Type B pancreatic cell (in vitro differentiated cells): ENCODE measurements around the gene RCC1. TPM values are rescaled to one million over a fixed set of nuclear protein-coding genes. Genes with fewer than 3 reads are reported as not detected.
"Not testable (repeated sequence)": the region's sequence is repeated elsewhere in the genome, so short reads cannot be mapped to it uniquely, and the experiment has no call there.

Experiments
- DNase-seq: peaks from one replicate; pipeline ENCODE4 v3.0.0; 2021; ENCODE audit warnings: mixed read lengths; ENCODE audit not compliant: unreplicated experiment; ENCODE audit errors: extremely low spot score
- H3K27ac Mint-ChIP-seq: 2 replicates; pipeline ENCODE4 v1.8.0; 2021; ENCODE audit warnings: mild to moderate bottlenecking, mixed read lengths
- H3K27me3 Mint-ChIP-seq: 2 replicates; pipeline ENCODE4 v1.8.0; 2021; ENCODE audit warnings: mixed read lengths
- H3K36me3 Mint-ChIP-seq: 2 replicates; pipeline ENCODE4 v1.8.0; 2021; ENCODE audit warnings: mixed read lengths
- H3K4me1 Mint-ChIP-seq: one replicate; pipeline ENCODE4 v1.8.0; 2021; ENCODE audit warnings: mixed read lengths; ENCODE audit not compliant: unreplicated experiment
- H3K4me3 Mint-ChIP-seq: 2 replicates; pipeline ENCODE4 v1.8.0; 2021; ENCODE audit warnings: mild to moderate bottlenecking, mixed read lengths
- H3K9me3 Mint-ChIP-seq: 2 replicates; pipeline ENCODE4 v1.8.0; 2021; ENCODE audit warnings: mixed read lengths
- total RNA-seq: library from RNA; stranded (reverse); gene quantifications from 2 replicates; pipeline ENCODE4 v1.2.1, GENCODE V29; 2021; ENCODE audit warnings: low replicate concordance
- TF ChIP-seq, protein P1 (sequence below): fragments of 200-600 bp; sonication (generic); conservative IDR thresholded peaks from 2 replicates; pipeline ENCODE4 v1.5.0; 2021; ENCODE audit warnings: antibody characterized with exemption, mild to moderate bottlenecking

RCC1 gene
- total RNA-seq, 1 donor from 2014 or later = 46.5 TPM

DNA sequence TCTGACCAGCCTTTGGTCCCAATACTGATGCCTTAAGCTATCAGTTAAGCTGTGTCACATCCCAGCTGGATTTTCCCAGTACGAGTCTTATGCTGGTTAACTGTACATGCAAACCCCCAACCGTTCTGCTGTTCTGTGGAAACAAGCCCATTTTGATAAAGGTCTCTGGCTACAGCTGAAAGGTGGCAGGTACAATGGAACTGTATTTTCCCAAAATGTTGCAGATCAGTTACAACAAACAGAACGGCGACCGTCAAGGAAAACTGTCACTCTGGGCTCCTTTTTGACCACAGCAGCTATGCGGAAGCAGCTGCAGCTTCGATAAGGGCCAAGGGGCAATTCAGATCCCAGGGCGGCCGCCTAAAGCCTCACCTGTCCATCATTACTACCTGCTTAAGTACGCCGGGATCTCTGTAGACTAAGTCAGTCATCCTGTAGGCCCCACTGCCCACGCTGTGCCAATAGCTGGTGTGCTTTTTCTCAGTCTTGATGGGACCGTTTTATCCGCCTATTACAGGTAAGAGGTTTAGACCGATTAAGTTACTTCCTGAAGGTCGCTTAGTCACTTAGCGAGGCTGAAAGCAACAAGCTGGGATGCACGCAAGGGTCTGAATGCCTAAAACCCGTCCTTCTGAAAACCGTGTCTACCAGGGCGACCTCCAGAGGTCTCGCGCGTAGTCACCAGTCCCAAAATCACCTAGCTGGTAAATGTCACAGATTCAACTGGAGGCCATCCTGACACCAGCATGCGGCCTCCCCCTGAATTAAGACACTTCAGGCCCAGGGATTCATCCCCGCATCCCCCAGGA, 75.1 kb downstream of the RCC1 start:
- H3K9me3 Mint-ChIP-seq = no peaks in the 10 kb centered on the region
- no peaks in the 10 kb centered on the region for H3K27me3 Mint-ChIP-seq
- peak overlapping the region; percentile 93 for H3K4me3 Mint-ChIP-seq
- H3K4me1 Mint-ChIP-seq = peaks cover 27% of the 10 kb centered on the region
- peak overlapping the region; percentile 97 for H3K27ac Mint-ChIP-seq
- H3K36me3 Mint-ChIP-seq = peaks cover 26% of the 10 kb centered on the region
- no peak for DNase-seq
- TF ChIP-seq, protein P1, sequence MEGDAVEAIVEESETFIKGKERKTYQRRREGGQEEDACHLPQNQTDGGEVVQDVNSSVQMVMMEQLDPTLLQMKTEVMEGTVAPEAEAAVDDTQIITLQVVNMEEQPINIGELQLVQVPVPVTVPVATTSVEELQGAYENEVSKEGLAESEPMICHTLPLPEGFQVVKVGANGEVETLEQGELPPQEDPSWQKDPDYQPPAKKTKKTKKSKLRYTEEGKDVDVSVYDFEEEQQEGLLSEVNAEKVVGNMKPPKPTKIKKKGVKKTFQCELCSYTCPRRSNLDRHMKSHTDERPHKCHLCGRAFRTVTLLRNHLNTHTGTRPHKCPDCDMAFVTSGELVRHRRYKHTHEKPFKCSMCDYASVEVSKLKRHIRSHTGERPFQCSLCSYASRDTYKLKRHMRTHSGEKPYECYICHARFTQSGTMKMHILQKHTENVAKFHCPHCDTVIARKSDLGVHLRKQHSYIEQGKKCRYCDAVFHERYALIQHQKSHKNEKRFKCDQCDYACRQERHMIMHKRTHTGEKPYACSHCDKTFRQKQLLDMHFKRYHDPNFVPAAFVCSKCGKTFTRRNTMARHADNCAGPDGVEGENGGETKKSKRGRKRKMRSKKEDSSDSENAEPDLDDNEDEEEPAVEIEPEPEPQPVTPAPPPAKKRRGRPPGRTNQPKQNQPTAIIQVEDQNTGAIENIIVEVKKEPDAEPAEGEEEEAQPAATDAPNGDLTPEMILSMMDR = peak; percentile 18

DNA sequence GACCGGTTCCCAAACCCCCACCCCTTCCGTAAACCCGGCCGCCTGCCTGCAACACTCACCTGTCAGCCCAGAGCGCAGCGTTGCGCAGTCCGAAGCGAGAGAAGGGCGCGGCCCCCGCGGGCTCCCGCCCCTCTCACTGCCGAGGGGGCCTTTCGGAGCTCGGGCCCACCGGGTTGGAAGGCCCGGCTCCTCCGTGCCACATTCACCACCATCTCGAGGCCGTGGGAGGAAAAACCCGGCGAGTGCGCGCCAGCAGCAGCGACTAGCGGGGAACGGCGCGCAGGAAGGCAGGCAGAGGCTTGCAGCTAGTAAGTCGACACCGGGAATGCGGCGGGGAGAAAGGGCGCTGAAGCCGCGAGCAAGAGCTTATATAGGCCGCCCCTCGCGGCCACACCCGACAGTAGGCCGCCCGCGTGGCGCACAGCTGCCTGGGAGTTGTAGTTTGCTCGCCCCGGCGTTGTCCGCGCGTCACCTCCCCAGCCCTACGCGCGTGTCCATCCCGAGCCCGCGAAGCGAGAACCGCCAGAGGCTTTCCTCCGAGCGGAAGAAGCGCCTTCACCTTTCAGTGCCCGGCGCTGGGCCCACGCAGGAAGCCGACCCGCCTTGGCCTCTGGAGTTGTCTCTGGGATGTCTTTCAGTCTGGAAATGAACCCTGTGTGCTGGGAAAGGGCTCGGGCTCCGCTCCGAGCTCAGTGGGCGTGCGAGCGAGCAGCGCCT, 75.8 kb downstream of the RCC1 start:
- Mint-ChIP-seq H3K27ac (peak overlapping the region; percentile 97), H3K36me3 (peaks cover 26% of the 10 kb centered on the region), H3K4me3 (peak overlapping the region; percentile 93), H3K4me1 (peaks cover 27% of the 10 kb centered on the region), H3K9me3 (no peaks in the 10 kb centered on the region), H3K27me3 (no peaks in the 10 kb centered on the region)
- TF ChIP-seq, protein P1 = peak; percentile 29
- DNase-seq = peak; percentile 97

DNA sequence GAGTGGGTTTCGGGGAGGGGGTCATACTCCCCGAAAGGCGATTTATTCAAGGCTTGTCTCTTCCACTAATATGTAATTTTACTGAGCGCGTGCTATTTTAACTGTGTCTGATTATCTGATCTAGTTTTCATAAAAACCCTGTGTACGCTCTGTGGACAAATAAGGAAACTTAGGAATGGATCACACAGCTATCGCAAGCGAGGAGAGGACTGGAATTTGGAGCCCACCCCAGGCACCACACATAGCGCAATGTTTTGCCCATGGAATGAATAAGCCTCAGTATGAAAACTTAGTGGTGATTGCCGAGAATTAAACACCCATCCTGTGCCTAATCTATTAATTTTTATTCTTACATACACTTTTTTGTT, 76.4 kb downstream of the RCC1 start:
- H3K36me3 Mint-ChIP-seq = peaks cover 22% of the 10 kb centered on the region
- no peaks in the 10 kb centered on the region for H3K27me3 Mint-ChIP-seq
- H3K4me3 Mint-ChIP-seq = peak overlapping the region; percentile 93
- no peak for DNase-seq
- TF ChIP-seq, protein P1 = no peak
- no peaks in the 10 kb centered on the region for H3K9me3 Mint-ChIP-seq
- H3K27ac Mint-ChIP-seq = peak overlapping the region; percentile 97
- H3K4me1 Mint-ChIP-seq = peaks cover 27% of the 10 kb centered on the region

DNA sequence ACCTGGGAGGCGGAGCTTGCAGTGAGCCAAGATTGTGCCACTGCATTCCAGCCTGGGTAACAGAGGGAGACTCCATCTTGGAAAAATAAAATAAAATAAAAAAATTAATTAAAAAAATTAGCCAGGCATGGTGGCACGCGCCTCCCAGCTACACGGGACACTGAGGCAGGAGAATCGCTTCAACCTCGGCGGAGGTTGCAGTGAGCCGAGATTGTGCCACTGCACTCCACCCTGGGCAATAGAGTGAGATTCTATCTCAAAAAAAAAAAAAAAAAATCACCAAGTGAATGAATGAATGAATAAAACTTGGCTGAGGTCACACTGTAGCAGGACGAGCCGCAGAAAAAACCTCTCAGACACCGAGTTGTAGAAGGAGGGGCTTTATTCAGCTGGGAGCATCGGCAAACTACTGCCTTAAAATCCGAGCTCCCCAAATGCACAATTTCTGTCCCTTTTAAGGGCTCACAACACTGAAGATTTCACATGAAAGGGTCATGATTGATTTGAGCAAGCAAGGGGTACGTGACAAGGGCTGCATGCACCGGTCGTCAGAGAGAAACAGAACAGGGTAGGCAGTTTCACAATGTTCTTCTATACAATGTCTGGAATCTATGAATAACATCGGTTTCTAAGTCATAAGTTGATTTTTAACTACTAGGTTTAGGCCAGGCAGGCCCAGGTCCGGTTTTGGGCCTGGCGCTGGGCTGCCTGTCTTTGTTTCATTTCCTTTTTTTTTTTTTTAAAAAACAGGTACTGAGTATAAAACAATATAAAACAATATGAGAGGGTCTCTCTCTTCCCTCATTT, 80.9 kb downstream of the RCC1 start:
- not testable (repeated sequence) for H3K36me3 Mint-ChIP-seq, H3K4me3 Mint-ChIP-seq, DNase-seq, H3K9me3 Mint-ChIP-seq, H3K27ac Mint-ChIP-seq, H3K27me3 Mint-ChIP-seq
- peaks cover 16% of the 10 kb centered on the region for H3K4me1 Mint-ChIP-seq

Other genes with a start within 250 kb of the RCC1 start
- 21.5 and 40.2 TPM in 2 replicates for gene SESN2, start 246.5 kb upstream of the RCC1 start, total RNA-seq
- gene MED18, start 177.0 kb upstream of the RCC1 start, total RNA-seq = 12.4 and 17.8 TPM in 2 replicates
- 40.3 and 50.3 TPM in 2 replicates for gene PHACTR4, start 136.3 kb upstream of the RCC1 start, total RNA-seq
- 26.9 and 33.7 TPM in 2 replicates for gene TRNAU1AP, start 47.0 kb downstream of the RCC1 start, total RNA-seq
- 0.52 and 2.7 TPM in 2 replicates for gene RAB42, start 86.2 kb downstream of the RCC1 start, total RNA-seq
- gene TAF12, start 137.0 kb downstream of the RCC1 start, total RNA-seq = 16.2 and 20.8 TPM in 2 replicates
- gene RNU11, start 142.6 kb downstream of the RCC1 start, total RNA-seq = not detected in 2 replicates
- gene GMEB1, start 162.7 kb downstream of the RCC1 start, total RNA-seq = 17.9 and 18.0 TPM in 2 replicates
- 93.9 and 105 TPM in 2 replicates for gene YTHDF2, start 230.9 kb downstream of the RCC1 start, total RNA-seq